Neural cell (in vitro differentiated cells): Measurements from ENCODE around the gene MUCL3. TPM values are rescaled to one million over a fixed set of nuclear protein-coding genes. Genes with fewer than 3 reads are reported as not detected.

Experiments used
- H2AFZ ChIP-seq: fragments of 200-600, 300-800 bp; sonication (generic), shearing (Covaris generic); 2 replicates; pipeline ENCODE4 v1.6.0; 2014; ENCODE audit warnings: low read depth, mild to moderate bottlenecking, antibody characterized with exemption, low read length, moderate library complexity
- H3F3A ChIP-seq: fragments of 200-600 bp; shearing (Covaris generic); 2 replicates; pipeline ENCODE4 v1.6.1; 2016; ENCODE audit warnings: mild to moderate bottlenecking, moderate library complexity, mixed read lengths, antibody characterized with exemption, low read length; ENCODE audit not compliant: insufficient read depth, poor library complexity, severe bottlenecking
- H3K27ac ChIP-seq: fragments of 200-600, 300-800 bp; sonication (generic), shearing (Covaris generic); 2 replicates; pipeline ENCODE4 v1.5.1; 2014; ENCODE audit warnings: mild to moderate bottlenecking, low read length, moderate library complexity
- H3K27me3 ChIP-seq: fragments of 300-800, 200-600 bp; sonication (generic), shearing (Covaris generic); 2 replicates; pipeline ENCODE4 v1.6.0; 2014; ENCODE audit warnings: mild to moderate bottlenecking, low read depth, low read length, moderate library complexity; ENCODE audit not compliant: insufficient read depth
- H3K36me3 ChIP-seq: fragments of 300-800, 200-600 bp; sonication (generic), shearing (Covaris generic); 2 replicates; pipeline ENCODE4 v1.5.1; 2014; ENCODE audit warnings: mild to moderate bottlenecking, antibody characterized with exemption, low read length, moderate library complexity; ENCODE audit not compliant: insufficient read depth
- H3K4me2 ChIP-seq: fragments of 300-800, 200-600 bp; sonication (generic), shearing (Covaris generic); 2 replicates; pipeline ENCODE4 v1.6.0; 2014; ENCODE audit warnings: mild to moderate bottlenecking, low read length
- H3K4me3 ChIP-seq: fragments of 300-800, 200-600 bp; sonication (generic), shearing (Covaris generic); 2 replicates; pipeline ENCODE4 v1.5.1; 2014; ENCODE audit warnings: mild to moderate bottlenecking, low read length, moderate library complexity
- H3K79me2 ChIP-seq: fragments of 200-600 bp; shearing (Covaris generic); replicated peaks from 2 replicates; pipeline ENCODE4 v1.6.0; 2014; ENCODE audit warnings: mild to moderate bottlenecking, low read length, moderate library complexity; ENCODE audit not compliant: insufficient read depth
- H3K9ac ChIP-seq: fragments of 300-800, 200-600 bp; sonication (generic), shearing (Covaris generic); 2 replicates; pipeline ENCODE4 v1.6.1; 2016; ENCODE audit warnings: mild to moderate bottlenecking, low read length, mixed read lengths
- H3K9me2 ChIP-seq: fragments of 200-600 bp; shearing (Covaris generic); 2 replicates; pipeline ENCODE4 v1.6.1; 2016; ENCODE audit warnings: mild to moderate bottlenecking, low read length, mixed read lengths; ENCODE audit not compliant: insufficient read depth
- H3K9me3 ChIP-seq: fragments of 200-600, 300-800 bp; sonication (generic), shearing (Covaris generic); 2 replicates; pipeline ENCODE4 v1.6.1; 2016; ENCODE audit warnings: mild to moderate bottlenecking, mixed run types, low read length, moderate library complexity, mixed read lengths
- H4K20me1 ChIP-seq: fragments of 200-600 bp; shearing (Covaris generic); 2 replicates; pipeline ENCODE4 v1.6.1; 2016; ENCODE audit warnings: mild to moderate bottlenecking, mixed run types; ENCODE audit not compliant: insufficient read depth
- EP300 ChIP-seq: fragments of 450-650 bp; conservative IDR thresholded peaks from 2 replicates; pipeline ENCODE4 v1.6.1; 2014; ENCODE audit warnings: antibody characterized with exemption, mild to moderate bottlenecking, moderate library complexity; ENCODE audit not compliant: poor library complexity, severe bottlenecking
- EZH2 ChIP-seq: fragments of 200-600, 300-800 bp; shearing (Covaris generic), sonication (generic); IDR thresholded peaks from 2 replicates; pipeline ENCODE4 v1.6.1; 2014; ENCODE audit warnings: antibody characterized with exemption, low read length, borderline replicate concordance, mild to moderate bottlenecking; ENCODE audit not compliant: insufficient read depth, poor library complexity, severe bottlenecking
- MXI1 ChIP-seq: fragments of 450-650 bp; conservative IDR thresholded peaks from 2 replicates; pipeline ENCODE4 v1.6.1; 2014; ENCODE audit warnings: antibody characterized with exemption, mild to moderate bottlenecking; ENCODE audit not compliant: poor library complexity, severe bottlenecking
- POLR2AphosphoS5 ChIP-seq: IDR thresholded peaks from 2 replicates; pipeline ENCODE4 v1.6.1; 2012
- RAD21 ChIP-seq: fragments of 450-650 bp; conservative IDR thresholded peaks from 2 replicates; pipeline ENCODE4 v1.6.1; 2014; ENCODE audit warnings: antibody characterized with exemption, mild to moderate bottlenecking, moderate library complexity
- SMC3 ChIP-seq: fragments of 450-650 bp; conservative IDR thresholded peaks from 2 replicates; pipeline ENCODE4 v1.6.1; 2014; ENCODE audit warnings: antibody characterized with exemption, mild to moderate bottlenecking, moderate library complexity; ENCODE audit not compliant: poor library complexity
- TAF1 ChIP-seq: IDR thresholded peaks from 2 replicates; pipeline ENCODE4 v1.6.1; 2012; ENCODE audit warnings: low read depth
- polyA plus RNA-seq: library from polyadenylated mRNA; depleted of rRNA; stranded (reverse); fragments of >200 nt; gene quantifications from 2 replicates; pipeline ENCODE4 v1.2.3, GENCODE V29; 2014
- TF ChIP-seq, protein P1 (sequence below): fragments of 450-650 bp; IDR thresholded peaks from 2 replicates; pipeline ENCODE4 v1.5.1; 2014; ENCODE audit warnings: antibody characterized with exemption, mild to moderate bottlenecking, moderate library complexity; ENCODE audit not compliant: poor library complexity, severe bottlenecking
- TF ChIP-seq, protein P2 (sequence below): IDR thresholded peaks from 2 replicates; pipeline ENCODE4 v1.6.1; 2012; ENCODE audit warnings: borderline replicate concordance

MUCL3 gene
- polyA plus RNA-seq, 1 donor from 2014 or later = not detected

- H3K4me2 ChIP-seq = no peak overlapping the region
- H3F3A ChIP-seq = no peaks in the 10 kb centered on the region
- no peaks in the 10 kb centered on the region for H3K9me3 ChIP-seq
- TF ChIP-seq, protein P1, sequence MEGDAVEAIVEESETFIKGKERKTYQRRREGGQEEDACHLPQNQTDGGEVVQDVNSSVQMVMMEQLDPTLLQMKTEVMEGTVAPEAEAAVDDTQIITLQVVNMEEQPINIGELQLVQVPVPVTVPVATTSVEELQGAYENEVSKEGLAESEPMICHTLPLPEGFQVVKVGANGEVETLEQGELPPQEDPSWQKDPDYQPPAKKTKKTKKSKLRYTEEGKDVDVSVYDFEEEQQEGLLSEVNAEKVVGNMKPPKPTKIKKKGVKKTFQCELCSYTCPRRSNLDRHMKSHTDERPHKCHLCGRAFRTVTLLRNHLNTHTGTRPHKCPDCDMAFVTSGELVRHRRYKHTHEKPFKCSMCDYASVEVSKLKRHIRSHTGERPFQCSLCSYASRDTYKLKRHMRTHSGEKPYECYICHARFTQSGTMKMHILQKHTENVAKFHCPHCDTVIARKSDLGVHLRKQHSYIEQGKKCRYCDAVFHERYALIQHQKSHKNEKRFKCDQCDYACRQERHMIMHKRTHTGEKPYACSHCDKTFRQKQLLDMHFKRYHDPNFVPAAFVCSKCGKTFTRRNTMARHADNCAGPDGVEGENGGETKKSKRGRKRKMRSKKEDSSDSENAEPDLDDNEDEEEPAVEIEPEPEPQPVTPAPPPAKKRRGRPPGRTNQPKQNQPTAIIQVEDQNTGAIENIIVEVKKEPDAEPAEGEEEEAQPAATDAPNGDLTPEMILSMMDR = no peak
- TF ChIP-seq EZH2 (no peak), POLR2AphosphoS5 (no peak), EP300 (no peak), RAD21 (no peak), MXI1 (no peak), SMC3 (no peak), TAF1 (no peak)
- TF ChIP-seq, protein P2, sequence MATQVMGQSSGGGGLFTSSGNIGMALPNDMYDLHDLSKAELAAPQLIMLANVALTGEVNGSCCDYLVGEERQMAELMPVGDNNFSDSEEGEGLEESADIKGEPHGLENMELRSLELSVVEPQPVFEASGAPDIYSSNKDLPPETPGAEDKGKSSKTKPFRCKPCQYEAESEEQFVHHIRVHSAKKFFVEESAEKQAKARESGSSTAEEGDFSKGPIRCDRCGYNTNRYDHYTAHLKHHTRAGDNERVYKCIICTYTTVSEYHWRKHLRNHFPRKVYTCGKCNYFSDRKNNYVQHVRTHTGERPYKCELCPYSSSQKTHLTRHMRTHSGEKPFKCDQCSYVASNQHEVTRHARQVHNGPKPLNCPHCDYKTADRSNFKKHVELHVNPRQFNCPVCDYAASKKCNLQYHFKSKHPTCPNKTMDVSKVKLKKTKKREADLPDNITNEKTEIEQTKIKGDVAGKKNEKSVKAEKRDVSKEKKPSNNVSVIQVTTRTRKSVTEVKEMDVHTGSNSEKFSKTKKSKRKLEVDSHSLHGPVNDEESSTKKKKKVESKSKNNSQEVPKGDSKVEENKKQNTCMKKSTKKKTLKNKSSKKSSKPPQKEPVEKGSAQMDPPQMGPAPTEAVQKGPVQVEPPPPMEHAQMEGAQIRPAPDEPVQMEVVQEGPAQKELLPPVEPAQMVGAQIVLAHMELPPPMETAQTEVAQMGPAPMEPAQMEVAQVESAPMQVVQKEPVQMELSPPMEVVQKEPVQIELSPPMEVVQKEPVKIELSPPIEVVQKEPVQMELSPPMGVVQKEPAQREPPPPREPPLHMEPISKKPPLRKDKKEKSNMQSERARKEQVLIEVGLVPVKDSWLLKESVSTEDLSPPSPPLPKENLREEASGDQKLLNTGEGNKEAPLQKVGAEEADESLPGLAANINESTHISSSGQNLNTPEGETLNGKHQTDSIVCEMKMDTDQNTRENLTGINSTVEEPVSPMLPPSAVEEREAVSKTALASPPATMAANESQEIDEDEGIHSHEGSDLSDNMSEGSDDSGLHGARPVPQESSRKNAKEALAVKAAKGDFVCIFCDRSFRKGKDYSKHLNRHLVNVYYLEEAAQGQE = no peak
- H3K4me3 ChIP-seq = no peak overlapping the region
- no peak overlapping the region for H2AFZ ChIP-seq
- no peaks in the 10 kb centered on the region for H3K27me3 ChIP-seq
- H3K79me2 ChIP-seq = no peaks in the 10 kb centered on the region
- no peaks in the 10 kb centered on the region for H3K36me3 ChIP-seq
- no peaks in the 10 kb centered on the region for H4K20me1 ChIP-seq
- no peaks in the 10 kb centered on the region for H3K9me2 ChIP-seq
- no peak overlapping the region for H3K9ac ChIP-seq
- no peak overlapping the region for H3K27ac ChIP-seq
These were observed 38.9 kb downstream of the MUCL3 start for GRCh38 chr6:30979690-30980089.

DNA sequence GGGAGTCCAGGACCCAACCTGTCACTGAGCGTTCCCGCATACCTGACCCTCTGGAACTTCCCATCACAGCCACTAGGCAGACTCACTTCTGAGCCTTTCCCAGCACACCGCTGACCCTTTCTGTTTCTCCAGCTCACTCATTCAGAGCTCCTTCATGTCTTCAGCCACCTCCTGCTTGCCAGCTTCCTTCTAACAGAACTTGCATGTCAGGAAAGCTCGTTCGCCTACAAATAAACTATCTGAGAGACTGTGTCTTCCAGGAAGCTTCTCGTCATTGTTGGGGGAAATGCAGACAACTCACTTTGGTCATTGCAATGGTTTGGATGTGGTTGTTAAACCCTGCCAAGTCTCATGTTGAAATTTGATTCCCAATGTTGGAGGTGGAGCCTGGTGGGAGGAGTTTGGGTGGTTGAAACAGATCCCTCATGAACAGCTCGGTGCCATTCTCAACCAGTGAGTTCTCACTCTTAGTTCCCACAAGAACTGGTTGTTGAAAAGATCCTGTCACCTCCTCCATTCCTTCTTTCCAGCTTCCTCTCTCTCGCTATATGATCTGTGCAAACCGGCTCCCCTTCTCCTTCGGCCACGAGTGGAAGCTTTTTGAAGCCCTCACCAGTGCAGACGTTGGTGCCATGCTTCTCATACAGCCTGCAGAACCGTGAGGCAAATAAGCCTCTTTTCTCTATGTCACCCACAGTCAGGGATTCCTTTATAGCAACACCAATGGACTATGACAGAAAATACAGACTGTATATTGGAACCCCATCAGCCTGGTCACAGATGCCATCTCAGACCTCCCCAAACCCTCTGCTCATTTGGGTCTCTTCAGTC lies 41.4 kb downstream of the MUCL3 start:
- no peaks in the 10 kb centered on the region for H3K36me3 ChIP-seq
- H3K9me2 ChIP-seq = no peaks in the 10 kb centered on the region
- H3K27me3 ChIP-seq = no peaks in the 10 kb centered on the region
- H3K79me2 ChIP-seq = no peaks in the 10 kb centered on the region
- no peaks in the 10 kb centered on the region for H4K20me1 ChIP-seq
- no peak for TF ChIP-seq POLR2AphosphoS5
- no peak overlapping the region for H2AFZ ChIP-seq
- H3K4me2 ChIP-seq = no peak overlapping the region
- no peak overlapping the region for H3K9ac ChIP-seq
- H3K27ac ChIP-seq = no peak overlapping the region
- no peaks in the 10 kb centered on the region for H3K9me3 ChIP-seq
- no peaks in the 10 kb centered on the region for H3F3A ChIP-seq
- no peak overlapping the region for H3K4me3 ChIP-seq
